ENCODE data around the gene SLX4. TPM values are rescaled to one million over a fixed set of nuclear protein-coding genes. Genes with fewer than 3 reads are reported as not detected.

SLX4 gene
- total and polyA plus RNA-seq, 2 experiments from 2014 or later = 1.9 to 2.3 TPM

DNA sequence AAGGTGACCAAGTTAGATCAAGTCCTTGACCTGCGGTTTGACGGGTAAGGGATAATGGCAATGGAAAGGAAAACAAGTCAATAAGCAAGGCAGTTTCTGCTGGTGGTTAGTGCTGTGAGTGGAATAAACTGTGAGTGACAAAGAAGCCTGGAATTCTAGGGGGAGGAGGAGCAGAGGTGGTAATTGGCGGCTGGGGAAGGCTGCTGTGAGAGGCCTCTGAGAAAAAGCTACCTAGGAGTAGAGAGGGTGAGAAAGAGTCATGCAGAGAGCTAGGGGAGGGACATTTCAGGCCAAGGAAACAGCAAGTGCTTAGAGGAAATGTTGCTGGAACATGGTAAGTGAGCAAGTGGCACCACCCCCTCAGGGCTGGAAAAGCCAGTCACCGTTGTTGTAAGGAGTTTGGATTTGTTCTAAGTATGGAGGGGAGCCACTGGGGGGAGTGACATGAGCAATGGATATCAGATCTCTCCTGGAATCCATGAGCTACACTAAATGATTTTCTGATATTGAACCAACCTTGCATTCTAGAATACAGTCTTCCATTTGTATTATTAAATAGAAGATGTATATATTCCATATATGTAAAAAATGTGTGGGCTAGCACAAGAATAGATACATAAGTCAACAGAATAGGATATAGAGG is 40.9 kb downstream of the SLX4 start:
- TF ChIP-seq EZH2phosphoT487 (IDR thresholded peaks at IDR 0.05; ENCODE audit: insufficient read depth, low read depth) (no peak), EZH2 (IDR thresholded peaks at IDR 0.05; ENCODE audit: insufficient read depth, poor library complexity, severe bottlenecking) (no peak)
- in situ Hi-C loops (cut with MboI) = no loop called here
- H3K36me3 ChIP-seq (ENCODE audit: low read depth) = no peaks in the 10 kb centered on the region
- H3K27me3 ChIP-seq (replicated peaks; ENCODE audit: insufficient read depth) = no peaks in the 10 kb centered on the region
- H3K79me2 ChIP-seq (ENCODE audit: insufficient read depth) = no peaks in the 10 kb centered on the region
- H3K4me2 ChIP-seq (ENCODE audit: unreplicated experiment) = no peak overlapping the region
- no peak overlapping the region for H2AFZ ChIP-seq
- H3K9me3 ChIP-seq (ENCODE audit: low read depth) = no peaks in the 10 kb centered on the region
- H3K9ac ChIP-seq = no peak overlapping the region
- H3K27ac ChIP-seq = no peak overlapping the region
- no peaks in the 10 kb centered on the region for H3K4me1 ChIP-seq (ENCODE audit: insufficient read depth)
- 49 to 50% methylated on average over 4 of the region's 4 CpGs for WGBS, 2 experiments (ENCODE audit: low coverage in 1 of 2, low lambda C conversion rate in 2 of 2, missing lambda C conversion rate in 2 of 2)
- no peaks in the 10 kb centered on the region for H3F3A ChIP-seq (ENCODE audit: insufficient read depth)
- H4K20me1 ChIP-seq (ENCODE audit: insufficient read depth) = no peaks in the 10 kb centered on the region
- DNase-seq = no peak
- H3K9me2 ChIP-seq (ENCODE audit: insufficient read depth) = no peaks in the 10 kb centered on the region
- H3K4me3 ChIP-seq = no peak overlapping the region

DNA sequence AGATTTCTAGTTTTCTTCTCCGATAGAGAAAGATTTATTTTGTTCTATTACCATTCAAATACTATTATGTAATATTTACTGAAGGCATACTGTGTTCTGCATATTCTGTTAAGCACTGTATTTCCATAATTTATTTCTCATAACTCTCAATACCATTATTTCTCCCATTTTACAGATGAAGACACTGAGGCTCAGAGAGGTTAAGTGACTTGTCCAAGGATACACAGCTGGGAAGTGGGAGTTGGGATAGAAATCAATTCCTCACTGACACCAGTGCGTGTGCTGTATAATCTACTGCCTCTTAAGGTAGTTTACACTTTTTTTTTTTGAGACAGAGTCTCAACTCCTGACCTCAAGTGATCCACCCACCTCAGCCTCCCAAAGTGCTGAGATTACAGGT is 41.6 kb downstream of the SLX4 start:
- H3K4me3 ChIP-seq = no peak overlapping the region
- in situ Hi-C loops (cut with MboI) = no loop called here
- no peaks in the 10 kb centered on the region for H3K79me2 ChIP-seq (ENCODE audit: insufficient read depth)
- no peaks in the 10 kb centered on the region for H3F3A ChIP-seq (ENCODE audit: insufficient read depth)
- no peak overlapping the region for H3K4me2 ChIP-seq (ENCODE audit: unreplicated experiment)
- DNase-seq = no peak
- H3K36me3 ChIP-seq (ENCODE audit: low read depth) = no peaks in the 10 kb centered on the region
- no peak overlapping the region for H3K27ac ChIP-seq
- H3K9me2 ChIP-seq (ENCODE audit: insufficient read depth) = no peaks in the 10 kb centered on the region
- H3K9me3 ChIP-seq (ENCODE audit: low read depth) = no peaks in the 10 kb centered on the region
- H3K27me3 ChIP-seq (replicated peaks; ENCODE audit: insufficient read depth) = no peaks in the 10 kb centered on the region
- H3K4me1 ChIP-seq (ENCODE audit: insufficient read depth) = no peaks in the 10 kb centered on the region
- TF ChIP-seq EZH2phosphoT487 (IDR thresholded peaks at IDR 0.05; ENCODE audit: insufficient read depth, low read depth) = no peak
- TF ChIP-seq EZH2 (IDR thresholded peaks at IDR 0.05; ENCODE audit: insufficient read depth, poor library complexity, severe bottlenecking) = no peak
- H4K20me1 ChIP-seq (ENCODE audit: insufficient read depth) = no peaks in the 10 kb centered on the region
- no peak overlapping the region for H2AFZ ChIP-seq
- H3K9ac ChIP-seq = no peak overlapping the region
- WGBS, 2 experiments (ENCODE audit: low coverage in 1 of 2, low lambda C conversion rate in 2 of 2, missing lambda C conversion rate in 2 of 2) = 75 to 78% methylated on average over 2 of the region's 2 CpGs

DNA sequence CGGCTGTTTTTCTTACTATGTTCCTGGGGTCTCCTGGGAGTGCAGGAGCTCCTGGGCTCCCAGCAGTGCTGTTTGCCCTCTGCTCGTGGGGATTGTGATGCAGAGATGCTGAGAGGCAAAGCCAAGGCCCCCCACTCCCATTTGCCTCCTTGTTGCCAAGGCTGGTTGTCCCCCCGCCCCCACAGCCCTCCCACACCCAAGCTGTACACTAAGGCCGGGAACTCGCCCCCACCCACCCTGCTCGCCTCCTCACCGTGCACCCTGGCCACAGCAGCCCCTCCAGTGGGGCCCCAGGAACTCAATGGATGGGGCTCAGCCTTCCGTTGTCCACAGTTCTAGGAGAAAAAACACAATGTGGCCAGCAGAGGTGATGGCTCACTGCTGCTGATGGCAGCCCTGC is 44.4 kb downstream of the SLX4 start:
- Histone ChIP-seq H2AFZ (no peak overlapping the region), H3F3A (ENCODE audit: insufficient read depth) (no peaks in the 10 kb centered on the region), H3K27ac (no peak overlapping the region), H4K20me1 (ENCODE audit: insufficient read depth) (no peaks in the 10 kb centered on the region), H3K4me1 (ENCODE audit: insufficient read depth) (no peaks in the 10 kb centered on the region), H3K9me2 (ENCODE audit: insufficient read depth) (no peaks in the 10 kb centered on the region), H3K36me3 (ENCODE audit: low read depth) (no peaks in the 10 kb centered on the region), H3K27me3 (replicated peaks; ENCODE audit: insufficient read depth) (no peaks in the 10 kb centered on the region), H3K9me3 (ENCODE audit: low read depth) (no peaks in the 10 kb centered on the region), H3K79me2 (ENCODE audit: insufficient read depth) (no peaks in the 10 kb centered on the region), H3K9ac (no peak overlapping the region), H3K4me2 (ENCODE audit: unreplicated experiment) (no peak overlapping the region), H3K4me3 (no peak overlapping the region)
- WGBS, 2 experiments (ENCODE audit: low coverage in 1 of 2, low lambda C conversion rate in 2 of 2, missing lambda C conversion rate in 2 of 2) = 36 to 40% methylated on average over 8 of the region's 8 CpGs
- in situ Hi-C loops (cut with MboI) = no loop called here
- no peak for DNase-seq
- no peak for TF ChIP-seq EZH2phosphoT487 (IDR thresholded peaks at IDR 0.05; ENCODE audit: insufficient read depth, low read depth)
- no peak for TF ChIP-seq EZH2 (IDR thresholded peaks at IDR 0.05; ENCODE audit: insufficient read depth, poor library complexity, severe bottlenecking)

DNA sequence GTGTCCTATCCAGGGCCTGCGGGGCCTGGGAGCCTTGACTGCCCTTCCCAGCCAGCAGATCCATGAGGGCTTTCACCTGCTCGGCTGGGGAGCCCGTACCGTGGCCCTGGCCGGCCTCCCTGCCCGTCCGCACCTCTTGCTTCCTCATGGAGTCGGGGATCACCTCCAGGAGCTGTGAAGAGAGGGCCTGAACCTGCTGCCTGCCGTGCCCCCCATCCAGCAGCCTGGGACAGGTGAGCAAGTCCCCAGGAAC is 46.6 kb downstream of the SLX4 start:
- DNase-seq = no peak
- Histone ChIP-seq H3K79me2 (ENCODE audit: insufficient read depth) (no peaks in the 10 kb centered on the region), H3K9me2 (ENCODE audit: insufficient read depth) (no peaks in the 10 kb centered on the region), H3K27ac (no peak overlapping the region), H2AFZ (no peak overlapping the region), H3K9ac (no peak overlapping the region), H3K4me3 (no peak overlapping the region), H3F3A (ENCODE audit: insufficient read depth) (no peaks in the 10 kb centered on the region), H3K4me2 (ENCODE audit: unreplicated experiment) (no peak overlapping the region), H3K36me3 (ENCODE audit: low read depth) (no peaks in the 10 kb centered on the region), H3K4me1 (ENCODE audit: insufficient read depth) (no peaks in the 10 kb centered on the region), H4K20me1 (ENCODE audit: insufficient read depth) (no peaks in the 10 kb centered on the region), H3K9me3 (ENCODE audit: low read depth) (no peaks in the 10 kb centered on the region), H3K27me3 (replicated peaks; ENCODE audit: insufficient read depth) (no peaks in the 10 kb centered on the region)
- WGBS, 2 experiments (ENCODE audit: low coverage in 1 of 2, low lambda C conversion rate in 2 of 2, missing lambda C conversion rate in 2 of 2) = 75 to 77% methylated on average over 9 of the region's 9 CpGs
- TF ChIP-seq EZH2 (IDR thresholded peaks at IDR 0.05; ENCODE audit: insufficient read depth, poor library complexity, severe bottlenecking) (no peak), EZH2phosphoT487 (IDR thresholded peaks at IDR 0.05; ENCODE audit: insufficient read depth, low read depth) (no peak)
- in situ Hi-C loops (cut with MboI) = no loop called here

Measured in GM23248 (cell line).